ENCODE measurements around the gene SPATA24.
A peak's percentile ranks its signal among the peaks of the same experiment; 100 is the strongest.

SPATA24 gene

DNA sequence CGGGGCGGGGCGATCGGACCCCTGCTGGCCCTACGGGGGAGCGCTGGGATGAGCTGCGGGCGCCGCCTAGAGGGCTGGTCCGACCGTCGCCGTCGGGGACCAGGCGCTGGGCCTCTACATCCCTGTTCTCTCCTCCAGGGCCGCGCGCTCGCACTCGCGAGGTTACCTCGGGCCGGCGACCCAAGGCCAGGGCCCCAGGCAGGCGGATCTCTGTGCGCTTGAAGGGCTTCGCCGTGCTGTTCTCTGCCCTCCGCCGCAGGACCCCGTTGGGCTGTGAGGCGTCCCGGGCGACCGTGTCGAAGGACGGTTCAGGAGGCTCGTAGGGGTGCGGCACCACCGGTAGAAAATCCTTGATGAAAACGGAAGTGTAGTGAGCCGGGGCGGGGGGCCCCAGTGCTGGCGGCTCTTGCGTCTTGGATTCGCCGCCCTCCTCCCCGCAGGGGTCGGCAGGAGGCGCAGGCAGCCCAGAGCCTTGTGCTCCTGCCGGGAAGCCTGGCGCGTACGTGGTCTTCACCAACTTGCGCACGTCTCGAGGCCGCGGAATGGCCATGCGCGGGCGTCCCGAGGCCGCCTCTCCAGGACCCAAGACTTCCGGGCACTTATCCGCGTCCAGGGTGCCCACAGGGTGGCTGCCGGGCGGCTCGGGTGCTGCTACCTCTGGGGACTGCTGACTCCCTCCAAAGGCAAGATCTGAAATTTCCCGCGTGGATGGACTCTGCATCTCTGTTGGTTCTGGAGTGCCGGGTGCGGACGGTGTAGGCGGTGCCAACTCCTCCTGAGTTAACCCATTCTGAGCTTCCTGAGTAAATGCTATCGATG lies 11.0 kb downstream of the SPATA24 start:
- TF ChIP-seq, protein P1, sequence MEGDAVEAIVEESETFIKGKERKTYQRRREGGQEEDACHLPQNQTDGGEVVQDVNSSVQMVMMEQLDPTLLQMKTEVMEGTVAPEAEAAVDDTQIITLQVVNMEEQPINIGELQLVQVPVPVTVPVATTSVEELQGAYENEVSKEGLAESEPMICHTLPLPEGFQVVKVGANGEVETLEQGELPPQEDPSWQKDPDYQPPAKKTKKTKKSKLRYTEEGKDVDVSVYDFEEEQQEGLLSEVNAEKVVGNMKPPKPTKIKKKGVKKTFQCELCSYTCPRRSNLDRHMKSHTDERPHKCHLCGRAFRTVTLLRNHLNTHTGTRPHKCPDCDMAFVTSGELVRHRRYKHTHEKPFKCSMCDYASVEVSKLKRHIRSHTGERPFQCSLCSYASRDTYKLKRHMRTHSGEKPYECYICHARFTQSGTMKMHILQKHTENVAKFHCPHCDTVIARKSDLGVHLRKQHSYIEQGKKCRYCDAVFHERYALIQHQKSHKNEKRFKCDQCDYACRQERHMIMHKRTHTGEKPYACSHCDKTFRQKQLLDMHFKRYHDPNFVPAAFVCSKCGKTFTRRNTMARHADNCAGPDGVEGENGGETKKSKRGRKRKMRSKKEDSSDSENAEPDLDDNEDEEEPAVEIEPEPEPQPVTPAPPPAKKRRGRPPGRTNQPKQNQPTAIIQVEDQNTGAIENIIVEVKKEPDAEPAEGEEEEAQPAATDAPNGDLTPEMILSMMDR (IDR thresholded peaks at IDR 0.05; ENCODE audit: low read depth, low read length), result peak; percentile 62

DNA sequence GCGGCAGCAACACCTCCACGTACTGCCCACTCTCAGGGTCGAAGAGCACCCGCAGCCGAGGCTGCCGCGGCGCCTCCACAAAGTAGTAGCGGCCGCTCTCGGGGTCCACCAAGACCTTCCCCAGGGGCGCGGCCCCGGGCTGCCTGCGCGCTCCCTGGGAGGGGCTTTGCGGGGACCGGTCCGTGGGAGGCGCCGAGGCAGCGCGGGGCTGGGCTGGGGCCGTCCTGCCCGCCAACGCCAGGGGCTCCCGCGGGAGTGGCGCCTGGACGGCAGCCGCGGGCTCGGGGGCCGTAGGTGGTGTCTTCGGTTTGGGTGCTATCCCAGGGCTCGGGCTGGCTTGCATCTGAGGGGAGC lies 11.6 kb downstream of the SPATA24 start:
- TF ChIP-seq, protein P1 (IDR thresholded peaks at IDR 0.05; ENCODE audit: low read depth, low read length), result no peak
- DNase-seq (ENCODE audit: extremely low read depth, low read depth), result no peak

More for the DNA sequence above, 11.0 kb downstream of the SPATA24 start:
- no peak for DNase-seq (ENCODE audit: extremely low read depth, low read depth)

DNA sequence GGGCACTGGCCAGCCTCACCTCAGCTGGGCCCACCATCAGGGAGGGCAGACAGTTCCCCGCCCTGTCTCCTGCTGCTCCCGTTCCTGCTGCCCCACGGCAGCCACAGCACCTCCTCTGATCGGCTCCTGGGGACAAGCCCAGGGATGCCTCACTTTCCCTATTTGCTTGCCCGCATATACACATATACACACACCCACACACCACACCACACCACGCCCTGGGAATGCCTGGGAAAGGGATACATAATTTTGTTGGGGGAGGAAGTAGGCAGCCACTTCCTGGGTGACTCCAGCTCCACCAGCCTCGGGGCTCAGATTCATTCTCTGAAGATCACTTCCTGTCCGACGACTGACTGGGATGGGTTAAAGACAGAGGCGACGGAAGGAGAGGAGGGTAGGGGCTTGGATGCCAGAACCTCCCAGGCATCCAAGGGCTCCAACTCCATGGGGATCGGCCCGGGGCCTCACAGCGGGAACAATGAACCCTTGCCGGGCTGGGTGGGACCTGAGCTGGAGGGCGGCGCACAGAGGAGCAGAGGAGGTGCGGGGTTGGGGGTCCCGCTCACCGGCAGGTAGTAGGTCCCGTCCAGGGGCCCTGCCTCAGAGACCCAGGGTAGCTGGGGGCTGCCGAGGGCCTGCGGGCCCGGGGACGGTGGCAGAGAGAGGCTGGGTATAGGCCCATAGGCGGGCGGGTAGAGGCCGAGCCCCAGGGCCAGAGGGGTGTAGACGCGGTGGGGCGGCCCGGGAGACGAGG lies 12.1 kb downstream of the SPATA24 start:
- DNase-seq (ENCODE audit: extremely low read depth, low read depth), result no peak
- TF ChIP-seq, protein P1 (IDR thresholded peaks at IDR 0.05; ENCODE audit: low read depth, low read length), result no peak

DNA sequence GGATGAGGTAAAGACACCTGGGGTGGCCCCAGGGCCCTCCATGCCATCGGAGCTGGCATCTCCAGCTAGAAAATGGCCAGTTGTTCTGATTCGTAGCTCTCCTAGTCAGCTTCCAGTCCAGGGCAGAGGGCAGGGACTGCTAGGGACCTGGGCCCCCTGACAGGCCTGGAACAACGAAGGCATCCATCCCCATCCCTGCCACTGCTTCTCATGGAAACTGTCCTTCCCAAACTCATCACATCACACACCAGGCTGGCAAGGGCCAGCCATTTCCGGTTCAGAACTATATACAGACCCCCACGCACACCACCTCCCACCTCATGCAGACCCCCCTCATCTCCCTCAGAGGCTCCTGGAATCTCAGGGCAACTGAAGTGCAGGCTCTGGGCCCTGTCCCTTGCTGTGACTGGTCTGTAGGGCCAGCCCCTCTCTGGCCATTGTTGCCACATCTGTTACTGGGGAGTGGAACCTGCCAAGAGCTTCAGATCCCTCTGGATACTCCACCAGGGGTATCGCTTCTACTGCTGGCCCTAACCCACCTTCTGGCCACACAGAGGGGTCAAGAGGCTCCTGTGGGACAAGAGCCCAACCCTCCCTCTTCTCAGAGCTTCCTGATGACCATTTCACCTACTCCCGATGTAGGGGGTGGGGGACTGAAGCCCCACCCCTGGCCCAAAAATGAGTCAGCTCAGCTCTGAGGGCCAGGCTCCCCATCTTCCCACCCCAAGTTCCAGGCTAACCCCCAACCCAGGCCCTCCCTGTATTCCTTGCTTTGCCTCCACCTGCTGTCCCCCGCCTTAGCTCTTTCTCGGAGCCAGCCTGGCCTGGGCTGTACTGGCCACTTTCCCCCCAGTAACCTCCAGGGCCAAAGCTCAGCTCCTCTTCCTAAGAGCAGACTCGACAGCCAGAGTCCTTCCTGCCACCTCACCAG lies 13.0 kb downstream of the SPATA24 start:
- DNase-seq (ENCODE audit: extremely low read depth, low read depth), result no peak
- TF ChIP-seq, protein P1 (IDR thresholded peaks at IDR 0.05; ENCODE audit: low read depth, low read length), result no peak

DNA sequence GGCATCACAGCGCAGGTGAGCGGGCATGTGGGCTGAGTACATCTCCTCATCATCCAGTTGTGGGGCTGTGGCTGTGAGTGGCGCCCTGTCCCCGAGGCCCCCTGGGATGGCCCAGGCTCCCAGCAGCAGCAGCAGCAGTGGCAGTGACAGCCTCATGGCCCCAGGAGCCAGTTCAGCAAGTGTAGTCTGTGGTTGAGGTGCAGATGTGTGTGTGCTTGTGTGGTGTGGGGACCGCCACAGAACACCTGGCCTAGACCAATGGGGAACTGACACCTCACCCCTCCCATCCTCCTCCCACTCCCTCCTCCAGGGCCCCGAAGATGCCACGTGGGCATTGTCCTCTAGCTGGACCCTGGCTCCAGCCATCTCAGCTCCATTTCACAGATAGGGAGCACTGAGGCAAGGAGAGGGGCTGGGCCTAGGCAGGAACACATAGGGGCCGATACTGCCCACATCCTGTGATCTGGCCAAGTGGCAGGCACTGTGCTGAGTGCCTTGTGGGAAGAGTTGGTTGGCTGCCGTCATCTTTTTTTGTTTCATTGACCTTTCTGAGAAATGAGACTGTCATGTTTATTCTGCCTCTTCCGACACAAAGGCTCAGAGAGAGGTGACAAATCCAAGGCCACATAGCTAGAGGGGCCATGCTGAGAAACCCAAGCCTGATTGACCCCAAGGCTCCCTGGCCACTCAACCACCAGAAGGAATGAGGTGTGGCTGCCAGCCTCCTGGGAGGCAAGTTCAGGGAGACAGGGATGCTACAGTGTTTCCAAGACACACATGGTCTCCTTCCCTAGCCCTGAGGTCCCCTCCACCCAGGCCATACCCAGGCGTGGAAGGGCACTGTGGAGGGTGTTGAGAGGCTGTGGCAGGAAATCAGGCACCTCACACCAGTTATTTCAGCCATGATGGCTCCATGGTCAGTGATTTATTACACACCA lies 13.9 kb downstream of the SPATA24 start, which contains the start of gene MZB1:
Gene MZB1 (minus strand): TSS at position 213 of the 938 bp plus-strand sequence. CDS start 57 bp downstream, at position 156.
- TF ChIP-seq, protein P1 (IDR thresholded peaks at IDR 0.05; ENCODE audit: low read depth, low read length), result no peak
- DNase-seq (ENCODE audit: extremely low read depth, low read depth), result no peak

DNA sequence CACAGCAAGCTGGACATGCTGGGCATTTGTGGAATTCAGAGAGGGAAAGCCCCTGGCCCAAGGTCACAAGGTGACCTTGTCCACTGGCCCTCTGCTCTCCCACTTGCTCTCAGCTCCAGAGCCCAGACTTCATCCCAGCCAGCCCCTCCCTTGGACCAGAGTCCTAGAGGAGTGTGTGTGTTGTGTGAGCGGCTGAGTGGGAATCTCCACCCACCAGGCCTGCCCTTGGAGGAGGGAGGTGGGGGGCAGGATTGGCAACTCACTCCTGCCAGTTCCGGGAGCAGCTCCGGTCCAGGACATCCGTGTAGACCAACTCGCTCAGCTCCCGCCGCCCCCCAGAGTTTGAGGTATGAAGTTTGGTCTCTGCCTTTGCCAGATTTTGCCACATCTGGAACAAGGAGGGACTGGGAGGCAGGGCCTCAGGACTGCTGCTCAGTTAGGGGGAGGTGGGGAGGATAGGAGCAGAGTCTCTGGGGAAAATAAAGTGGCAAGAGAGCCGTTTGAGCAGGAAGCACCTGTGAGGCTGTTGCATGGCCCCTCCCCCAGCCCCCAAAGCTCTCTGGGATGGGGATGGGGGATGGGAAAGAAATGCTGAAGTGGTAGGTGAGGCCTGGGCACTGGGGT lies 15.6 kb downstream of the SPATA24 start:
- TF ChIP-seq, protein P1 (IDR thresholded peaks at IDR 0.05; ENCODE audit: low read depth, low read length), result no peak

More for the DNA sequence above, 15.6 kb downstream of the SPATA24 start:
- DNase-seq (ENCODE audit: extremely low read depth, low read depth), result no peak
